Activated CD8-positive, alpha-beta T cell treated with anti-CD3 and anti-CD28 coated beads for 36 hours (primary cell): ENCODE results near the gene USP36. TPM values are rescaled to one million over a fixed set of nuclear protein-coding genes. Genes with fewer than 3 reads are reported as not detected.
A peak's percentile ranks its signal among the peaks of the same experiment; 100 is the strongest.

Experiments
- ATAC-seq: fragments of 200-7000 bp; cut with Tn5 transposase; one replicate; pipeline ENCODE4 v1.10.0; 2021; ENCODE audit warnings: mild to moderate bottlenecking, moderate library complexity
- CTCF ChIA-PET: fragments of 350-600 bp; sonication (Branson Sonifier 250); formaldehyde crosslinking; loops from one replicate; lab custom pipeline; 2021; ENCODE audit warnings: antibody characterized with exemption; lab: Charles Lee
- POLR2A ChIA-PET: fragments of 350-600 bp; sonication (Branson Sonifier 250); formaldehyde crosslinking; loops from one replicate; lab custom pipeline; 2021; ENCODE audit warnings: antibody characterized with exemption; lab: Charles Lee
- DNase-seq: peaks from one replicate; pipeline ENCODE4 v3.0.0-alpha.2; 2020
- H3K27ac Mint-ChIP-seq: one replicate; pipeline ENCODE4 v1.8.0; 2021; ENCODE audit warnings: mild to moderate bottlenecking, mixed read lengths
- H3K27me3 Mint-ChIP-seq: one replicate; pipeline ENCODE4 v1.8.0; 2021; ENCODE audit warnings: mixed read lengths
- H3K36me3 Mint-ChIP-seq: one replicate; pipeline ENCODE4 v1.8.0; 2021; ENCODE audit warnings: low read depth, mixed read lengths
- H3K4me1 Mint-ChIP-seq: one replicate; pipeline ENCODE4 v1.8.0; 2021; ENCODE audit warnings: low read depth, mixed read lengths
- H3K4me3 Mint-ChIP-seq: one replicate; pipeline ENCODE4 v1.8.0; 2021; ENCODE audit warnings: mild to moderate bottlenecking, moderate library complexity, mixed read lengths
- H3K9me3 Mint-ChIP-seq: one replicate; pipeline ENCODE4 v1.8.0; 2021; ENCODE audit warnings: mixed read lengths
- intact Hi-C: fragments of 100-400 bp; cut with micrococcal nuclease; formaldehyde crosslinking; loops from one replicate; pipeline ENCODE4 v1.10.0; 2022
- total RNA-seq, 2 experiments: library from RNA; stranded (reverse); gene quantifications; one replicate each; pipeline ENCODE4 v1.2.3, GENCODE V29; 2021
- TF ChIP-seq, protein P1 (sequence below): fragments of 200-600 bp; IDR thresholded peaks from one replicate; pipeline ENCODE4 v1.8.0; 2022; ENCODE audit warnings: antibody characterized with exemption, mild to moderate bottlenecking

Gene USP36
- total RNA-seq, 2 experiments from 2014 or later: 86.3 to 93.2 TPM

DNA sequence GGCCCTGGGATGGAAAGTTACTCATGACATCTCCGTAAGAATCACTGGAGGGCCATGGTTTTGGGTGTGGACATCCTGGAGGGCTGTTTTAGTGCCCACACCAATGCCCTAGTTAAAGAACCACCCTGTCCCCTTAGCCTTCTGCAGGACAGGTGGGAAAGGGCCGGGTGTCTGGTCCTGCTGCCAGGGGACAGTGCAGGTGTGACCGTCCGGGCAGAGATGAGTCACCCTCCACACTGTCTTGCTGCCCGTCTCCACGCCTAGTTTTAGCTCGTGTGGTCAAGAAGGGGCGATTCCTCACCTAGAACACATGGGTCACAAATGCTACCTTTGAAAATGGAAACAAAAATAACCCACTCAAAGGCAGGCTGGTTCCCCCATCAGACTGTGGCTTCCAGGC, 45.3 kb upstream of the USP36 start:
- Mint-ChIP-seq H3K27me3 (no peaks in the 10 kb centered on the region), H3K27ac (no peak overlapping the region), H3K4me3 (no peak overlapping the region), H3K36me3 (no peaks in the 10 kb centered on the region), H3K9me3 (no peaks in the 10 kb centered on the region), H3K4me1 (peaks cover 27% of the 10 kb centered on the region)
- DNase-seq (no peak), ATAC-seq (no peak)
- POLR2A ChIA-PET: interaction anchor here (0.7 to 1.0 kb wide), 2 partner anchors 22 to 84 kb away, joined by 3 read pairs; no protein-coding TSS in a partner anchor
- TF ChIP-seq, protein P1, sequence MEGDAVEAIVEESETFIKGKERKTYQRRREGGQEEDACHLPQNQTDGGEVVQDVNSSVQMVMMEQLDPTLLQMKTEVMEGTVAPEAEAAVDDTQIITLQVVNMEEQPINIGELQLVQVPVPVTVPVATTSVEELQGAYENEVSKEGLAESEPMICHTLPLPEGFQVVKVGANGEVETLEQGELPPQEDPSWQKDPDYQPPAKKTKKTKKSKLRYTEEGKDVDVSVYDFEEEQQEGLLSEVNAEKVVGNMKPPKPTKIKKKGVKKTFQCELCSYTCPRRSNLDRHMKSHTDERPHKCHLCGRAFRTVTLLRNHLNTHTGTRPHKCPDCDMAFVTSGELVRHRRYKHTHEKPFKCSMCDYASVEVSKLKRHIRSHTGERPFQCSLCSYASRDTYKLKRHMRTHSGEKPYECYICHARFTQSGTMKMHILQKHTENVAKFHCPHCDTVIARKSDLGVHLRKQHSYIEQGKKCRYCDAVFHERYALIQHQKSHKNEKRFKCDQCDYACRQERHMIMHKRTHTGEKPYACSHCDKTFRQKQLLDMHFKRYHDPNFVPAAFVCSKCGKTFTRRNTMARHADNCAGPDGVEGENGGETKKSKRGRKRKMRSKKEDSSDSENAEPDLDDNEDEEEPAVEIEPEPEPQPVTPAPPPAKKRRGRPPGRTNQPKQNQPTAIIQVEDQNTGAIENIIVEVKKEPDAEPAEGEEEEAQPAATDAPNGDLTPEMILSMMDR: no peak
- CTCF ChIA-PET: interaction anchor here (1.5 kb wide), 1 partner anchor 86 kb away, joined by 5 read pairs; no protein-coding TSS in a partner anchor
- intact Hi-C loops: no loop called here

- ChIA-PET POLR2A (interaction anchor here (0.9 kb wide), 1 partner anchor 67 kb away, joined by 3 read pairs; no protein-coding TSS in a partner anchor), CTCF (interaction anchor here (1.5 kb wide), 1 partner anchor 87 kb away, joined by 5 read pairs; no protein-coding TSS in a partner anchor)
- no peaks in the 10 kb centered on the region for H3K9me3 Mint-ChIP-seq
- intact Hi-C loops: no loop called here
- peaks cover 1% of the 10 kb centered on the region for H3K27me3 Mint-ChIP-seq
- no peaks in the 10 kb centered on the region for H3K36me3 Mint-ChIP-seq
- TF ChIP-seq, protein P1: no peak
- DNase-seq (no peak), ATAC-seq (no peak)
- H3K27ac Mint-ChIP-seq: no peak overlapping the region
- peaks cover 23% of the 10 kb centered on the region for H3K4me1 Mint-ChIP-seq
- H3K4me3 Mint-ChIP-seq: no peak overlapping the region
Measured at GRCh38 chr17:78884876-78885667, 44.5 kb upstream of the USP36 start.

DNA sequence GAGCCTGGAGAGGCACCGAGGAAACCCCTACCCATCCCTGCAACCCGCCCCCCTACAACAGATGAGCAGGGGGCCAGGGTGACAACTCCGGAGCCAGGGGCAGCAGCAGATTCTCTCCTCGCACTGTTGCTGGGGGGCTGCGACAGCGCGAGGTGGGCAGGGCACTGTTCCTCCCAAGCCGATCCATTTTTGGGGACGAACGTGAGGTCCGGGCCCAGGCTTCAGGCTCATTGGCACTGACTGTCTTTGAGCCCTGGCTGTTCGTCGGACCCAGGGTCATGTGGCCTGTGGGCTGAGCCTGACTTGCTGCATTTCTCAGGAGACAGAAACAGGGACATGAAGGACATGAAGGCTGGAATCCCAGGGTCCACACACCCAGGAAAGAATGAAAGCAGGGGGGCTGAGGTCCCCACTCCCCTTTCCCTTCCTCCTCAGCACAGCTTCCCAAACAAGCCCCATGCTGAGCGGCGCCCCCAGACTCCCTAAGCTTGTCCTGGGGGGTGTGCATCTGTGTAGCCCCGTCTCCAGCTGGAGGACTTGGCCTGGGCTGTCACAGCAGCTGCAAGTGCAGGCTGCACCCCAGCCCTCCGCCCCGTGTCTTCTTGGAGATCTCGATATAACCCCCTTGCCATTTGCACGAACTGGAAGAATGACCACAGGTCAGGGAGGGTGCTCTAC, 43.7 kb upstream of the USP36 start:
- intact Hi-C loops: no loop called here
- H3K4me3 Mint-ChIP-seq: no peak overlapping the region
- no peaks in the 10 kb centered on the region for H3K36me3 Mint-ChIP-seq
- no peak overlapping the region for H3K27ac Mint-ChIP-seq
- ATAC-seq (no peak), DNase-seq (no peak)
- TF ChIP-seq, protein P1: no peak
- POLR2A ChIA-PET: interaction anchor here (0.9 kb wide), 1 partner anchor 66 kb away, joined by 3 read pairs; no protein-coding TSS in a partner anchor
- H3K27me3 Mint-ChIP-seq: peaks cover 2% of the 10 kb centered on the region
- peaks cover 25% of the 10 kb centered on the region for H3K4me1 Mint-ChIP-seq
- no peaks in the 10 kb centered on the region for H3K9me3 Mint-ChIP-seq
- CTCF ChIA-PET: interaction anchor here (1.1 kb wide), 1 partner anchor 18 kb away, joined by 3 read pairs; no protein-coding TSS in a partner anchor

- ATAC-seq: peak; percentile 22
- CTCF ChIA-PET: interaction anchor here (1.0 to 1.1 kb wide), 2 partner anchors 12 to 17 kb away, joined by 3 read pairs; no protein-coding TSS in a partner anchor
Measured at GRCh38 chr17:78883533-78884131, 43.0 kb upstream of the USP36 start.

More at GRCh38 chr17:78883533-78884131, 43.0 kb upstream of the USP36 start:
- H3K27ac Mint-ChIP-seq: peak overlapping the region; percentile 80
- intact Hi-C loops: no loop called here
- peaks cover 25% of the 10 kb centered on the region for H3K4me1 Mint-ChIP-seq
- H3K9me3 Mint-ChIP-seq: no peaks in the 10 kb centered on the region
- TF ChIP-seq, protein P1: no peak
- peaks cover 2% of the 10 kb centered on the region for H3K27me3 Mint-ChIP-seq
- H3K4me3 Mint-ChIP-seq: peak overlapping the region; percentile 15
- DNase-seq: no peak
- POLR2A ChIA-PET: no interaction called here
- H3K36me3 Mint-ChIP-seq: no peaks in the 10 kb centered on the region
